Measurements from ENCODE around the gene SAMHD1.

GRCh38 chr20:36950414-36951197 is 902 bp downstream of the SAMHD1 start:
- TF ChIP-seq CTCF (IDR thresholded peaks at IDR 0.05; ENCODE audit: poor library complexity) = no peak
- TF ChIP-seq EZH2phosphoT487 (IDR thresholded peaks at IDR 0.05; ENCODE audit: low read depth, severe bottlenecking, unreplicated experiment) = no peak

Measured in hepatocyte (in vitro differentiated cells).